OCI-M2 (cell line): Measurements from ENCODE around the gene NUP58.

Experiments used
- DNase-seq: peaks from one replicate; lab custom pipeline; 2025; ENCODE audit not compliant: unreplicated experiment; lab: John Stamatoyannopoulos, UW

NUP58 gene, protein sequence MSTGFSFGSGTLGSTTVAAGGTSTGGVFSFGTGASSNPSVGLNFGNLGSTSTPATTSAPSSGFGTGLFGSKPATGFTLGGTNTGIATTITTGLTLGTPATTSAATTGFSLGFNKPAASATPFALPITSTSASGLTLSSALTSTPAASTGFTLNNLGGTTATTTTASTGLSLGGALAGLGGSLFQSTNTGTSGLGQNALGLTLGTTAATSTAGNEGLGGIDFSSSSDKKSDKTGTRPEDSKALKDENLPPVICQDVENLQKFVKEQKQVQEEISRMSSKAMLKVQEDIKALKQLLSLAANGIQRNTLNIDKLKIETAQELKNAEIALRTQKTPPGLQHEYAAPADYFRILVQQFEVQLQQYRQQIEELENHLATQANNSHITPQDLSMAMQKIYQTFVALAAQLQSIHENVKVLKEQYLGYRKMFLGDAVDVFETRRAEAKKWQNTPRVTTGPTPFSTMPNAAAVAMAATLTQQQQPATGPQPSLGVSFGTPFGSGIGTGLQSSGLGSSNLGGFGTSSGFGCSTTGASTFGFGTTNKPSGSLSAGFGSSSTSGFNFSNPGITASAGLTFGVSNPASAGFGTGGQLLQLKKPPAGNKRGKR

DNA sequence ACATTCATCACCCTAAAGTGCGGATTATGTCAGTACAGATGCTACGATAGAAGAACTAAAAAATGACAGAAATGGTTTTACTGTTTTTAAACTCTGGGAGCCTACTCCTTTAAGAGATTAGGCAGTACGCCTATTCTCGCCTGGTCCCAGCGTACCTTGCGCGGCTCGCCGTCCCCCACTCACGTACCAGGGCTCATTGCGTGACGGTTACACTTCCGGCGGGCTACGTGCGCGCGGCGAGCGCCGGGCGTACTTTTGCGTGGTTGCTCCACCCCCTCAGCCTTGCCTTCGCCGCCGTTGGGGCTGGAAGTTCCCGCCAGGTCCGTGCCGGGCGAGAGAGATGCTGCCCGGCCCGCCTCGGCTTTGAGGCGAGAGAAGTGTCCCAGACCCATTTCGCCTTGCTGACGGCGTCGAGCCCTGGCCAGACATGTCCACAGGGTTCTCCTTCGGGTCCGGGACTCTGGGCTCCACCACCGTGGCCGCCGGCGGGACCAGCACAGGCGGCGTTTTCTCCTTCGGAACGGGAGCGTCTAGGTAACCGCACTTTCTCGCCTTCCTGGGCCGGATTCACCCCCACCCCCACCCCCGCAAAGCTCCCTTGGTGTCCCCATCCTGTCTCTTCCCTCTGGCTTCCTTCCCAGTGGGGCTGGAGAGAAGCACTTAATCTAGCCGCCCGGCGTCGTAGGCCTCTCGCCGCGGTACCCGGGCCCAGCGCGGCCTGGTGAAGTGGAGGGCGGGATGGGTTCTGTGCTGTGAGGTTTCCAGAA is at the start of gene NUP58:
NUP58 (plus strand) TSS at position 279 of the 767 bp plus-strand sequence; CDS start at position 428, 149 bp downstream.
- DNase-seq, result peak; percentile 22

GRCh38 chr13:25252225-25252624 is 49.2 kb upstream of the NUP58 start:
- DNase-seq, result no peak

GRCh38 chr13:25252752-25253151 is 48.7 kb upstream of the NUP58 start:
- no peak for DNase-seq

DNA sequence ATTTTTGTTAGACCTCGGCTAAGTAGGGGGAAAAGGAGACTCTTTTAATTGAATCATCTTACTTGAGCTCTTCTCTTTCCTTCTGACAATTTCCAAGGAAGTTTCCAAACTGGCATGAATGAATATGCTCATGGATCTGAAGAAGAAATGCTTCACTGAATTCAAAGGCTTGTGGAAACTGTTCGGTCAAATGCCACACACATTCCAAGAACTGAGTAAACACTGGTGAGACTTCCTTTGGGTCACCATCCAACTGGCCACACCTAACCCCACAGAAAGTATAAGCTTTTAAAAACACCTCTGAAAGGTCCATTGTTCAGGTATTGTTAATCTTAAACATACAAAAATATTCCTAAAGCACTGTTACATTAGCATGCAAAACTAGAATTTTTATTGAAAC is 47.7 kb upstream of the NUP58 start:
- no peak for DNase-seq

- no peak for DNase-seq
These were observed 39.2 kb upstream of the NUP58 start for GRCh38 chr13:25262261-25262660.

DNA sequence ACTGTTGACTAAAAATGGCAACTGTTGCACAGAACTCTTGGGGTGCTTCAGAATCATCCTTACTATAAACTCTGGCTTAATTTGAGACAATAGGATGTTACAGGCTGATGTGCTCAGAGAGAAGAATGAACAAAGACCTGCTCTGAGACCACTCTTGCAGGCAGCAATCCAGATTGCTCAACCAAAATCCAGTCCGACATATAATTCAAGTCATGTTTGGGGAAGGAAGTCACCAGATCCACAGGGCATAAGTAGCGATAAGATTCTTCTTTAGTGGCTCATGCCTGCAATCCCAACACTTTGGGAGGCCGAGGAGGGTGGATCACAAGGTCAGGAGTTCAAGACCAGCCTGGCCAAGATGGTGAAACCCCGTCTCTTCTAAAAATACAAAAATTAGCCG is 34.7 kb upstream of the NUP58 start:
- DNase-seq, result no peak

- DNase-seq, result no peak
These were observed 33.7 kb upstream of the NUP58 start for GRCh38 chr13:25267715-25268114.

DNA sequence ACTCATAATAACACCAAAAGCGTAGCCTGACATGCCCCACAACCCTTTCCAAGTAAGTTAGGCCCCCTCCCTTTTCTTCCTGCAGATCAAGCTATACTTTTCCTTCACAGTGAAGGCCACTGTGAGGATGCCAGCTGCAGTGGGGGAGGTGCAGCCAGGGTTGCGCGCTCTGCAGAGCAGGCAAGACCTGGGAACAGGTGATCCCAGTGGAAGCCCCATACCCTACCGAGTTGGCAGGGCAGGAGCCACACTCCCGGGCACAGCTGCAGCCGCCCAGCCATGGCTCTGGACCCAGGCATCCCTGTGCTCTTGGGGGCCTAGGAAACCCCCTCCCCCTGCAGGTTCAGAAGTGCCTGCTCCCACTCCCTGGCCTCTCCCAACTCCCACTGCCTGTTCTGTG is 32.9 kb upstream of the NUP58 start:
- DNase-seq, result no peak

DNA sequence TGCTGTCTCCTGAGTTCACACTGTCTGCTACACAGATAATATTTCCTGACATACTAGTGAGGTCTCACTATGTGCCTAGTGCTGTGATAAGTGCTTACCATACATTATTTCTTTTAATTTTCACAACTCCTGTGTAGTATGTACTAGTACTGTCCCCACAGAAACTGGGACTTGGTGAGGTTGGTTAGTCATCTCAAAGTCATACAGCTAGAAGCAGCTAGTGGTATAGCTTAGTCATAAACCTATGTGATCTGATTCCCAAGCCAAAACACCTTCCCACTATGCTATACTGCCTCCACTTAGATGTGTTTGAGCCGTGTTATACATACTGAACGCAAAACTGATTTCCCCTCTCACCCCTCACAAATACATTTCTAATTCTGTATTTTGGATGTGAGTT is 24.7 kb upstream of the NUP58 start:
- no peak for DNase-seq

GRCh38 chr13:25280396-25280795 is 21.0 kb upstream of the NUP58 start:
- DNase-seq, result no peak

- DNase-seq, result no peak
These were observed 20.1 kb upstream of the NUP58 start for GRCh38 chr13:25281193-25281934.

DNA sequence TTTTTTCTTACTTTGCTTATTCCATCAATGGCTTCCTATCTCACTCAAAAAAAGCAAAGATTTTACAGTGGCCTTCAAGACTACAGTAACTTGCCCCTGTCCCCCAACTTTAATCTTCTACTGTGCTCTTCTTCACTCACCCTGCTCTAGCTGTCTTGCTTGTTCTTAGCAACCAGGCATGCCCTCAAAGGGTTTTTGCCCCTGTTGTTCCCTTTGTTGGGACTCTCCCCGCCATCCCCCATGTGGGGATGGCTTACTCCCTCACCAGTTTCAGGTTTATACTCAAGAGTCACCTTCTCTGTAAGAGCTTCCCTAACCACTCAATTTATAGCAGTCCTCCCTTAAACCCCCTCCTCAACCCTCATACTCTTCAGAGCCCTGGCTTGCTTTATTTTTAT is 19.5 kb upstream of the NUP58 start:
- no peak for DNase-seq

DNA sequence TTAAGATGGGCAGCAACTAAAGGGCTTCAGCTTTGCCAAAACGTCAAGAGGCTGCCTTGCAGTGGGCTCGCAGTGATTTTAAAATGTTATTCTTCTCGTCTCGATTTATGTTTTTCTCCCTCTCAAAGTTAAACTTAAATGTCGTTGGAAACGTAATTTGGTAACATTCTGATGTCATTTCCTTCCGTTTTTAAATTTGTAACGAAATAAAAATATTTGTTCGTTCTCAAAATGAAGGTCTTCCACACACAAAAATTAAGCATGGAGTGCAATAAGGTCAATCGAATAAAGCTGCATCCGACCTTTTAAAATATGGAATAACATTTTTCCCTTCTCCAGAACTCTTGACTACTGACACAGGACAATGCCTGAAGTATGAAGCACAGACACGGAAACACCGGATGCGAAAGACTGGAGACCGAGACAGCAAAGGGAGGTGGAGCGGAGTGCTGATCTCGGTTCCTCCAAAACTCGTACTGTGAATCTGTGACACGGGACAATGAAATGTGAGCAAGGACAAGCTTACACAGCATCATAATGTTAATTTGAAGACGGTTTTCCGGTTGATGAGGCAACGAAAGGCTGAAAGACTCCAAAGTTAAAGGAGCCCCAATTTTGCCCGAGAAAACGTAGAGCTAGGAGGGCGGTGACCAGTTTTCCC is 15.0 kb upstream of the NUP58 start:
- DNase-seq, result no peak

DNA sequence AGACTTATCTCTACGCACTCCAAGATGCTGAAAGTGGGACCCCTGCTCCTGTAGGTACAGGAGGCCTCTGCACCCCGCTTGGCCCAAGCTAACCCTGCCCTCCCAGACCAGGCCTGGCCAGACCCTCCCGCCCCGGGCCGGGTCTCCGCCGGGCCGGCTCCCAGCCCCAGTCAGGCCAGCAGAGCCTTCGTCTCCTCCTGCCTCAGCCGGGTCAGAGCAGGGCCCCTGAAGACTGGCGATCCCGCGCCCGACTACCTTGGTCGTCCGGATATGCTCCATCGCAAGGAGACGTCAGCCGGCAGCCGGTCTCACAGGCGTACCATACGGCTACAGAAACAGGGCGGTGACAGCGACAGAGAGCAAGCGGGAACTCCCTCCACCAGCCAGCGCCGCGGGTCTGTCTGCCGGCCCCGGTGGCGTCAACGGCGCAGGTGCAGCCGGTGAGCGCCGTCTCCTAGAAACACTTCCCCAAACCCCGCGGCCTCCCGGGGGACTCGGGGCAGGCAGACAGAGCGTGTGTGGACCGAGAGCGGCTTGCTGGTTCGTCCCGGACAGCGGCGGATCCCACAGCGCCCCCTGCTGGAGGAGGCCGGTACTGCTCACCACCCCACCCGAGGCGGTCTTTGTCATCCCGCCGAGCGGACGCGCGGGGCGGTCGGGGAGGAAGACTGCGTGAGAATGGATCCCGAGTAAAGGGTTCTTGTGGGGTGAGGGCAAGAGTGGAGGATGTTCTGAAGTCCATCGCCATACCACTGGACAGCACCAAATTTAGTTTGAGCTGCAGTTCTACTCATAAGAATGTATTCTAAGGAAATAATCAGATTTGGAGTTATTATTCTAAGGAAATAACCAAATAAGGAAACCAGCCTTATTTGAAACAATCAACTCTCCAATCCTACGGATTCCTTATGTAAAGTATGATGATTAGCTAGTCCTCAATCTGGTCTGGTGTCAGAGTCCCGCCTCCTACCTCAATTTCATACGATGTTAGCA is 14.2 kb upstream of the NUP58 start, which contains the start of gene MTMR6:
MTMR6 (minus strand) TSS at position 520 of the 993 bp plus-strand sequence; CDS start at position 279, 241 bp downstream.
- DNase-seq, result peak; percentile 69

- DNase-seq, result no peak
These were observed 12.5 kb upstream of the NUP58 start for GRCh38 chr13:25288966-25289365.

- no peak for DNase-seq
These were observed 9.7 kb upstream of the NUP58 start for GRCh38 chr13:25291691-25292090.

DNA sequence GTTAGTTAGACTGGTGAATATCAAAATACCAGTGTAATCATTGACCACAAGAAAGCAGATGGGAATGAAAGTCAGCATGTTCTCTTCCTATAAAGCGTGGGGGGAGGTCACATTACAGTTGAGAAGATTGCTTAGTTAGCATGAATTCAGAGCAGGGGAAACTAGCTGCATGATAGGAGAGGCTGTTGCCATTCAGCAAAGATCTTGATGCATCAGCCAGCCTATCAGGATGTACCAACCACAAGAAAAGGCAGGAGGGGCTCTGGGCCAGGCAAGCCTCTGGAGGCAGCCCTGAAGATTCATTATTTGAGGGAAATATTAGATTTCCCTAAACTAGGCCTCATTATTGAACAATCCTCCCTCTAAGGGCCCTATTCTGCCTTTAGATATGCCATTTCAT is 9.1 kb upstream of the NUP58 start:
- DNase-seq, result no peak

DNA sequence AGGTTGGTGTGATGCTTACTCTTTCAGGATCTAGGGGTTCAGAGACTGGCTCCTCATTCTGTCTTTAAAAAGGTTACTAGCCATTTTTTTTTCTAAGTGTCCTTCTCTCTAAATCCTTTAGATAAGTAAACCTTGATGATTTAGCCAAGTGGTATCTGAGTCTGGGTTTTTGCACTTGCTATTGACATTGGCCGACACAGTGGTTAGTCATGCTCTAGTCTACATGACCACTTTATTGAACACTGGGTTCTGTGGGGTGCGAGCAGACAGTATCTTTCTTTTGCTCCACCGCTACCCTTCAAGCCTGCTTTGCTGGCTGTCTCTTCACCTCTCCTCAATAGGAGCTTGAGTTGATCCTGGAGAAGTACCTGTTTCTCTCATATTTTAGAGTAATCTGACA is 6.2 kb upstream of the NUP58 start:
- no peak for DNase-seq

DNA sequence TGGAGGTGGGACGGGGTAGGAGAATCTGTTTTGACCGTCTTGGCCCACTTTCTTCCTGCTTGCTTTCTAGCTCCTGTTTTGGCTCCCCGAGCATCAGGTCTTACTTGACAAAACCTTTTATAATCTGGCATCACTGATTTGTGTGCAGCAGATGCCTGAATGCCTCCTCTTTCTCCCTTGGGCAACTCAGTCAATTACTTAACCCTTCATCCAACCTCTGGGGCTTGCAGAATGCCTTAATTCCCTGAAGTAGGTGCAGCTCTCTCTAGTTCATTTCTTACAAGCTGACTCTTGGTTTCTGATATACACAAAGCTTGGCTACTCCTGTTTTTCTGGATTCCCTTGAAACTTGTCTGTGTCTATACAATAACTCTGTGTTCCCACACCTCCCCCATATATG is 5.7 kb upstream of the NUP58 start:
- DNase-seq, result no peak
